ENCODE measurements around the gene TRAF2. TPM values are rescaled to one million over a fixed set of nuclear protein-coding genes. Genes with fewer than 3 reads are reported as not detected.
"Not testable (repeated sequence)": the region's sequence is repeated elsewhere in the genome, so short reads cannot be mapped to it uniquely, and the experiment has no call there.

TRAF2 gene
- total RNA-seq, 1 experiment from 2014 or later = 12.1 TPM

GRCh38 chr9:136881691-136882108, 4.6 kb upstream of the TRAF2 start:
- DNase-seq (ENCODE audit: extremely low read depth, low read depth) = no peak

DNA sequence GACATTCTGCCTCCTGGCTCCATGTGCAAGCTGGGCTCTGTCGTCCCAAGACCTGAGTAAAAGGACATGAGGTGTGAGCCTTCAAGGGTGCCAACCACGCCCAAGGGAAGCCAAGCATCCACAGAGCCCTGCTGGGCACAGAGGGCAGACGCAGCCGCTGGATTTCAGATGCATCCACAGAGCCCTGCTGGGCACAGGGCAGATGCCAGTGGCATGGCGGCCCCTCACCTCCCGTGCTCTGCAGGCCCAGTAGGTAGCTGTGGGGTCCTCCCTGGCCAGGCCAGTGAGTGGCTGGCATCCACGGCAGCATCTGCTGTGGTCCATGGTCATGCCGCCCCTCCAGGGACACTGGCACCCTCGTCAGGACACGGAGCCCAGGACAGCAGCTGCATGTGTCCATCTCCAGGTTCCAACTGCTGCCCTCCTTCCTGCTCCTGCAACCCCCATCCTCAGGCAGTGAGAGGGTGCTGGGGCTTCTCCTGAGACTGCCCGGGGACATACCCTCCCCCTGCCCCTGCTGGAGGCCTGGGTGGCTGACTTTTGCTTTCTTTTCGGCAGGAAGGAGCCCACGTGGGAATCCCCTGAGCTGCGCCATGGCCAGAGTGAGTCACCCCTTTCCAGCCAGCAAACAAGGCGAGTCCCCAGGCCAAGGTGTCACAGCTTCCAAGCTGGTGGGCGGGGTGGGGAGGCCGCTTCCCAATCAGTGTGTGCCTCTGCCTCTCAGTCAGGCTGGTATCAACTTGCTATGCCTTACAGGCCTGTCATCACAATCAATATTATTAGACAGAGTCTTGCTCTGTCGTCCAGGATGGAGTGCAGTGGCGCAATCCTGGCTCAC, 4.0 kb upstream of the TRAF2 start:
- DNase-seq (ENCODE audit: extremely low read depth, low read depth) = no peak

- DNase-seq (ENCODE audit: extremely low read depth, low read depth) = not testable (repeated sequence)
These were observed 3.4 kb upstream of the TRAF2 start for GRCh38 chr9:136882947-136883283.

GRCh38 chr9:136883670-136884069, 2.6 kb upstream of the TRAF2 start:
- DNase-seq (ENCODE audit: extremely low read depth, low read depth) = not testable (repeated sequence)

DNA sequence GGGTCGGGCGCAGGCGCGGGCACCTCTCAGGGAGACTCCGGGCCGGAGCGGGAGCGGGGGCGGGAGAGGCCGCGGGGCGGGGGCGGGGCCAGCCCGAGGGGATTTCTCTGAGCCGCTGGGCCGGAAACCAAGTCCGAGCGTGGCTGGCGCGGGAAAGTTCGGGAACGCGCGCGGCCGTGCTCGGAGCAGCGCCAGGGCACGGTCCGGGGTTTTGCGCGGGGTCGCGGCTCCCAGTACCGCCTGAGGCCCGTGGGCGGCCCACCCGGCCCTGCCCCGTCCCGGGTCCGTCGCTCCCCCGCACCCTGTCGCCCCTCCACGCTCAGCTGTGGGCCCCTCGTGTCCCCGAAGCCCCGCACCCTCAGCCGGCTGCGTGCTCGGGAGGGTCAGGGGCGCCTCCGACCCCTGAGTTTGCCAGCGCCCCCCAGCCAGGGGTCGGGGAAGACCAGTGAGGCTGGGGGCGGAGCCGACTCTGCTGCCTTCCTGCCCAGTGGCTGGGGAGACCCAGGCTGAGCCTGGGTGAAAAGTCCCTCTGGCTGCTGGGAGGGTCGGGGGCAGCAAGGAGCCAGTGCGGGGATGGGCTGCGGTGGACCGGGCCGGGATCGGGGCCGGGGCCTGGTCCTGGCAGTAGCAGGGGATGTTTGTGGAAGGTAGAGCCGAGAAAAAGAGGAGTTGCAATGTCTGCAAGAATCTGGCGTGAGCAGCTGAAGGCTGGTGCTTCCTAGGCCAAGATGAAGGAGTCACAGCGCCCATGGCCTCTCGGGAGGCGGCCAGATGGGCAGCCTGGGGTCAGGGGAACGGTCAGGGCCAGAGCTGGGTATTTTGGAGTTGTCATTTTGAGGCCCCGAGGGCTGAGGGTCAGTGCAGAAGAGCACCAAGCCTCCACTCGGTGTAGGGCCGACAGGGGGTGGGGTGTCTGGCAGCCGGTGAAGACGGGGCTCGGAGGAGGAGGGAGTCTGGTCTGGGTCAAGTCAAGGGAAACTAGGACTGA, 588 bp downstream of the TRAF2 start:
- no peak for DNase-seq (ENCODE audit: extremely low read depth, low read depth)

GRCh38 chr9:136888454-136888853, 2.1 kb downstream of the TRAF2 start:
- no peak for DNase-seq (ENCODE audit: extremely low read depth, low read depth)

GRCh38 chr9:136889858-136890257, 3.5 kb downstream of the TRAF2 start:
- no peak for DNase-seq (ENCODE audit: extremely low read depth, low read depth)

GRCh38 chr9:136890661-136891060, 4.3 kb downstream of the TRAF2 start:
- no peak for DNase-seq (ENCODE audit: extremely low read depth, low read depth)

- no peak for DNase-seq (ENCODE audit: extremely low read depth, low read depth)
These were observed 9.7 kb downstream of the TRAF2 start for GRCh38 chr9:136896027-136896426.

DNA sequence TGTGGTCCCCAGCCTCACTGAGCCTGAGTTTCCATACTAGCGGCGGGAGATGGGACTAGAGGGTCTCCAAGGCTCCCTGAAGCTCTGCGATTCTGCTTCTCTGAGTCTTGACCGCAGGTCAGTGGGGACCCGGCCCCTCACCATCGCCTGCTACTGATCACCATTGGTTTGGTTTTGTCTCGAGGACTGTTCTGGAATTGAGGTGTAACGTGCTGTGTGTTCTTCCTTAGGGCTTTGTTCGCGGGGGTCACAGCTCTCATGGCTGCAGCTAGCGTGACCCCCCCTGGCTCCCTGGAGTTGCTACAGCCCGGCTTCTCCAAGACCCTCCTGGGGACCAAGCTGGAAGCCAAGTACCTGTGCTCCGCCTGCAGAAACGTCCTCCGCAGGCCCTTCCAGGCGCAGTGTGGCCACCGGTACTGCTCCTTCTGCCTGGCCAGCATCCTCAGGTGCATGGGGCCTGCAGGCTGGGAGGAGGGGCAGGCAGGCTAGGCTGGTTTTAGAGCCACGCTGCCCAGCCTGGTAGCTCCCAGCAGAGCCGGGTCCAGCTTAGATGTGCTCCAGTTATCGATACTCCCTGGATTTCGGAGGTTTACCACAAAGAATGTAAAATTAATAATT, 12.3 kb downstream of the TRAF2 start:
- DNase-seq (ENCODE audit: extremely low read depth, low read depth) = no peak

- no peak for DNase-seq (ENCODE audit: extremely low read depth, low read depth)
These were observed 12.9 kb downstream of the TRAF2 start for GRCh38 chr9:136899196-136899595.

DNA sequence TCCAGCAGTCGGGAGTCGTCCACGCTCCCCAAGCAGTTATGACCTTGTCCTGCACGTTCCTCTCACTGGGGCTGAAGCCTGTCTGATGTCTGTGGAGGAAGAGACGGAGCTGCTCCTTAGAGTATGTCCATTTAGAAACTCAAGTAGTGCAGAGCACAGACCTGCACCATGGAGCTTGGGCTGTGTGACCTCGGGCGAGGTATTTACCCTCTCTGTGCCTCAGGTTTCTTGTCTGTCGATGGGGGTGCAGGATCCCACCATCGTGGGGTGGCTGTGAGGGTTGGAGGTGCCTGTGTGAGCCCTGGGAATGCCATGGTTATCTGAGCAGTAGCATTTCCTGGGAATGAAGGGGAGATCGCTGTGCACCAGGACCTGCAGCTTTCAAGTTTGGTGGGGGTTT, 14.2 kb downstream of the TRAF2 start:
- no peak for DNase-seq (ENCODE audit: extremely low read depth, low read depth)

DNA sequence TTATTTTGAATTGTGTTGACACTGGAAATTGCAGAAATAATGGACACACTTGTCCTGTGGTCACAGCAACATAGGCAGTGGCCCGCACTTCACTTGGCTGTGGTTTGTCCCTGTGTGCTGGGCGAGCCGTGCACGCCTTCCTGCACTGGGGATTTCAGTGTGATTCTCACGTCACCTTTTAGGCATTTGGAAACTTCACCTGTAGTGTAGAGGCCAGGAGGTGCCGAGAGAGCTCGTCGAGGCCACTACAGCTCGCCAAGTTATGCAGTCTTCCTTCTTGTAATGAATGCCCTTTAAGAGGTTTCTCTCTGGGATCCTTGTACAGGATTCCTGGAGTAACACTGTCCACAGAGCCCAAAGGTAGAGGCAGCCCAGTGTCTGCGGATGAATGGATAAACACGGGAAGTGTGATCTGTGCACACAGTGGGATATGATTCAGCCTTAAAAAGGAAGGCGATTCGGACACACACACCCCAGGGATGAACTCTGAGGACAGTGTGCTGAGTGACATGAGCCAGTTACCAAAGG, 14.7 kb downstream of the TRAF2 start:
- no peak for DNase-seq (ENCODE audit: extremely low read depth, low read depth)

GRCh38 chr9:136901516-136902258, 15.4 kb downstream of the TRAF2 start:
- DNase-seq (ENCODE audit: extremely low read depth, low read depth) = no peak

GRCh38 chr9:136902259-136902821, 16.0 kb downstream of the TRAF2 start:
- DNase-seq (ENCODE audit: extremely low read depth, low read depth) = no peak

- peak; percentile 87 for DNase-seq (ENCODE audit: extremely low read depth, low read depth)
These were observed 16.8 kb downstream of the TRAF2 start for GRCh38 chr9:136903041-136903554.

DNA sequence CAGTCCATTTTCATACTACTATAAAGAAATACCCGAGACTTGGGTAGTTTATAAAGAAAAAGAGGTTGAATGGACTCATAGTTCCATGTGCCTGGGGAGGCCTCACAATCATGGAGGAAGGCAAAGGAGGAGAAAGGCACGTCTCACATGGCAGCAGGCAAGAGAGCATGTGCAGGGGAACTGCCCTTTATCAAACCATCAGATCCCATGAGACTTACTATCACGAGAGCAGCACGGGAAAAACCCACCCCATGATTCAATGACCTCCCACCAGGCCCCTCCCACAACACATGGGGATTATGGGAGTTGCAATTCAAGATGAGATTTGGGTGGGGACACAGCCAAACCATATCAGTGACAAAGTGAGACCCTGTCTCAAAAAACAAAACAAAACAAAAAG, 19.9 kb downstream of the TRAF2 start:
- no peak for DNase-seq (ENCODE audit: extremely low read depth, low read depth)

GRCh38 chr9:136907011-136907914, 20.9 kb downstream of the TRAF2 start:
- DNase-seq (ENCODE audit: extremely low read depth, low read depth) = no peak
